Breast epithelium (tissue), 4 donors: Measurements from ENCODE around the gene RITA1. TPM values are rescaled to one million over a fixed set of nuclear protein-coding genes. Genes with fewer than 3 reads are reported as not detected.

Experiments
- DNase-seq, 2 donors: peaks; one replicate each; pipeline ENCODE4 v3.0.0-alpha.2; 2019; ENCODE audit warnings: low spot score in 2 of 2
- H3K27ac ChIP-seq, 2 donors: fragments of 200-600 bp; sonication (generic) in 1 of 2; one replicate each; pipeline ENCODE4 v1.5.1; 2016 to 2019; ENCODE audit warnings: mild to moderate bottlenecking in 1 of 2
- H3K27me3 ChIP-seq, 2 donors: fragments of 200-600 bp; sonication (generic) in 1 of 2; one replicate each; pipeline versions ENCODE4 v1.5.1 to v1.6.0; 2017 to 2019; ENCODE audit warnings: control low read depth in 1 of 2, mild to moderate bottlenecking in 1 of 2
- H3K36me3 ChIP-seq: fragments of 200-600 bp; one replicate; pipeline ENCODE4 v1.5.1; 2019
- H3K4me1 ChIP-seq, 2 donors: fragments of 200-600 bp; sonication (generic); one replicate each; pipeline ENCODE4 v1.5.1; 2016 to 2019; ENCODE audit warnings: control low read depth in 1 of 2
- H3K4me3 ChIP-seq, 3 donors: fragments of 200-600 bp; sonication (generic); 1 replicate in 2 of 3; 2 replicates in 1 of 3; pipeline ENCODE4 v1.5.1; 2016 to 2019; ENCODE audit warnings: mild to moderate bottlenecking in 3 of 3, moderate library complexity in 2 of 3
- H3K9me3 ChIP-seq, 2 donors: fragments of 200-600 bp; sonication (generic) in 1 of 2; one replicate each; pipeline ENCODE4 v1.5.1; 2016 to 2019; ENCODE audit warnings: control low read depth in 1 of 2
- CTCF ChIP-seq, 3 donors: fragments of 450-650 bp; IDR thresholded peaks; one replicate each; pipeline ENCODE4 v1.5.1; 2016 to 2017; ENCODE audit warnings: antibody characterized with exemption in 3 of 3, mild to moderate bottlenecking in 3 of 3, moderate library complexity in 3 of 3
- POLR2A ChIP-seq: fragments of 450-650 bp; IDR thresholded peaks from one replicate; pipeline ENCODE4 v1.6.1; 2016; ENCODE audit warnings: antibody characterized with exemption, mild to moderate bottlenecking, moderate library complexity
- POLR2AphosphoS5 ChIP-seq, 3 donors: sonication (generic); formaldehyde crosslinking; IDR thresholded peaks; one replicate each; pipeline ENCODE4 v1.6.1; 2017; ENCODE audit warnings: antibody characterized with exemption in 3 of 3
- intact Hi-C: fragments of 100-400 bp; cut with DNase I; formaldehyde crosslinking; loops from one replicate; pipeline ENCODE4 v1.15.1; 2023; ENCODE audit warnings: low total_unique reads
- total RNA-seq, 3 donors: library from RNA; depleted of rRNA; stranded (reverse); fragments of >200 nt; gene quantifications; one replicate each; pipeline ENCODE4 v1.1.0, GENCODE V29; 2016

RITA1 gene
- total RNA-seq, 3 donors from 2014 or later: 9.4 to 22.4 (median 15.4) TPM

GRCh38 chr12:113240395-113240794 is 54.9 kb downstream of the RITA1 start:
- H3K4me1 ChIP-seq: peaks cover 7 to 43% of the 10 kb centered on the region in 2 donors

GRCh38 chr12:113241191-113242025 is 55.9 kb downstream of the RITA1 start:
- Histone ChIP-seq H3K27me3 (no peaks in the 10 kb centered on the region), H3K4me3 (peak overlapping the region in 1 of 3 donors; percentile 19), H3K4me1 (peaks cover 7 to 52% of the 10 kb centered on the region in 2 donors), H3K27ac (peak overlapping the region; percentile 93 to 94), H3K9me3 (no peaks in the 10 kb centered on the region), H3K36me3 (no peaks in the 10 kb centered on the region)
- TF ChIP-seq POLR2AphosphoS5 (IDR thresholded peaks at IDR 0.05): no peak
- no peak for TF ChIP-seq POLR2A
- TF ChIP-seq CTCF (IDR thresholded peaks at IDR 0.05): no peak
- intact Hi-C loops: no loop called here
- DNase-seq: peak in 1 of 2 donors; percentile 63

More at GRCh38 chr12:113240395-113240794, 54.9 kb downstream of the RITA1 start:
- TF ChIP-seq POLR2A (no peak), POLR2AphosphoS5 (IDR thresholded peaks at IDR 0.05) (no peak), CTCF (IDR thresholded peaks at IDR 0.05) (no peak)
- Histone ChIP-seq H3K36me3 (no peaks in the 10 kb centered on the region), H3K4me3 (no peak overlapping the region), H3K27me3 (no peaks in the 10 kb centered on the region), H3K27ac (peak overlapping the region; percentile 93 to 94), H3K9me3 (no peaks in the 10 kb centered on the region)
- intact Hi-C loops: no loop called here
- DNase-seq: no peak

Other genes with a start within 250 kb of the RITA1 start
- gene OAS3, start 247.2 kb upstream of the RITA1 start, total RNA-seq: 10 to 100 TPM in 1 of 3 donors, 1 to 10 TPM in 2; 5.2 to 15.1 (median 5.9) TPM
- gene OAS2, start 207.2 kb upstream of the RITA1 start, total RNA-seq: 1 to 10 TPM; 6.2 to 9.5 (median 7.9) TPM
- 10 to 100 TPM in 2 of 3 donors, 1 to 10 TPM in 1; 7.9 to 46.6 (median 20.0) TPM for gene DTX1, start 129.0 kb upstream of the RITA1 start, total RNA-seq
- gene RASAL1, start 50.0 kb upstream of the RITA1 start, total RNA-seq: 1 to 10 TPM in 2 of 3 donors, not detected in 1; 1.3 to 6.7 TPM
- gene CFAP73, start 36.0 kb upstream of the RITA1 start, total RNA-seq: under 1 TPM in 1 of 3 donors, not detected in 2; 0.29 TPM
- 10 to 100 TPM; 51.5 to 62.1 (median 60.3) TPM for gene DDX54, start 243 bp upstream of the RITA1 start, total RNA-seq
- 10 to 100 TPM; 46.9 to 71.7 (median 59.5) TPM for gene TPCN1, start 35.7 kb downstream of the RITA1 start, total RNA-seq
- gene SLC8B1, start 149.4 kb downstream of the RITA1 start, total RNA-seq: 10 to 100 TPM; 32.6 to 36.1 (median 35.4) TPM
- gene PLBD2, start 172.9 kb downstream of the RITA1 start, total RNA-seq: 10 to 100 TPM; 15.4 to 59.8 (median 26.9) TPM
- 10 to 100 TPM in 1 of 3 donors, under 1 TPM in 2; 0.66 to 12.0 (median 0.80) TPM for gene SDS, start 218.2 kb downstream of the RITA1 start, total RNA-seq
- 1 to 10 TPM; 4.6 to 4.9 (median 4.8) TPM for gene SDSL, start 236.7 kb downstream of the RITA1 start, total RNA-seq